T-cell (primary cell): ENCODE data around the gene ARL6IP5. TPM values are rescaled to one million over a fixed set of nuclear protein-coding genes. Genes with fewer than 3 reads are reported as not detected.

Experiments used
- ATAC-seq, 4 experiments: fragments of 200-7000 bp in 3 of 4; fragments of 150-1000 bp in 1 of 4; cut with Tn5 transposase; replicated peaks in 1 of 4; 1 replicate in 3 of 4; 2 replicates in 1 of 4; pipeline ENCODE4 v1.10.0; 2021; ENCODE audit warnings: moderate library complexity in 3 of 4, mild to moderate bottlenecking in 2 of 4, moderate number of reproducible peaks in 1 of 4
- CTCF ChIA-PET, 2 donors: fragments of 300-600 bp; sonication (Branson Sonifier 250); formaldehyde crosslinking; loops; one replicate each; lab custom pipeline; 2022; ENCODE audit warnings: antibody characterized with exemption in 2 of 2; lab: Charles Lee
- POLR2A ChIA-PET, 2 donors: fragments of 300-600 bp; sonication (Branson Sonifier 250); formaldehyde crosslinking; loops; one replicate each; lab custom pipeline; 2022; ENCODE audit warnings: antibody characterized with exemption in 2 of 2; lab: Charles Lee
- DNase-seq, 35 experiments: peaks; one replicate each; pipeline versions ENCODE4 v3.0.0 to v3.0.0-alpha.2; 2013 to 2023
- H3K27ac ChIP-seq: one replicate; pipeline ENCODE4 v1.5.1; 2013; ENCODE audit warnings: low read length
- H3K27me3 ChIP-seq, 2 experiments: replicated peaks in 1 of 2; 1 replicate in 1 of 2; 2 replicates in 1 of 2; pipeline versions ENCODE4 v1.6.1 to v1.7.0; 2013; ENCODE audit warnings: low read length in 1 of 2, mixed read lengths in 1 of 2; ENCODE audit not compliant: control insufficient read depth in 2 of 2, insufficient read depth in 2 of 2; ENCODE audit errors: extremely low read depth in 1 of 2
- H3K36me3 ChIP-seq, 2 donors: 1 replicate in 1 of 2; 2 replicates in 1 of 2; pipeline versions ENCODE4 v1.6.1 to v1.7.0; 2013; ENCODE audit warnings: low read length in 1 of 2; ENCODE audit not compliant: control insufficient read depth in 2 of 2, insufficient read depth in 1 of 2; ENCODE audit errors: extremely low read depth in 1 of 2
- H3K4me1 ChIP-seq, 2 experiments: 1 replicate in 1 of 2; 2 replicates in 1 of 2; pipeline versions ENCODE4 v1.6.1 to v1.7.0; 2013; ENCODE audit warnings: low read length in 2 of 2, mixed read lengths in 1 of 2; ENCODE audit not compliant: insufficient read depth in 2 of 2, control insufficient read depth in 1 of 2; ENCODE audit errors: extremely low read depth in 1 of 2
- H3K4me3 ChIP-seq, 2 donors: 1 replicate in 1 of 2; 2 replicates in 1 of 2; pipeline versions ENCODE4 v1.5.1 to v1.7.0; 2013; ENCODE audit warnings: mild to moderate bottlenecking in 2 of 2, low read length in 1 of 2, moderate library complexity in 1 of 2; ENCODE audit not compliant: control insufficient read depth in 1 of 2; ENCODE audit errors: extremely low read depth in 1 of 2
- H3K9me3 ChIP-seq: 2 replicates; pipeline ENCODE4 v1.7.0; 2013
- H3K27ac Mint-ChIP-seq, 2 donors: one replicate each; pipeline ENCODE4 v1.8.0; 2020 to 2021; ENCODE audit warnings: mild to moderate bottlenecking in 2 of 2, mixed read lengths in 2 of 2
- H3K27me3 Mint-ChIP-seq, 2 donors: one replicate each; pipeline ENCODE4 v1.8.0; 2021 to 2022; ENCODE audit warnings: mixed read lengths in 2 of 2
- H3K36me3 Mint-ChIP-seq: one replicate; pipeline ENCODE4 v1.8.0; 2021; ENCODE audit warnings: mixed read lengths
- H3K4me1 Mint-ChIP-seq, 3 donors: one replicate each; pipeline ENCODE4 v1.8.0; 2020 to 2022; ENCODE audit warnings: mixed read lengths in 3 of 3, mild to moderate bottlenecking in 1 of 3
- H3K4me3 Mint-ChIP-seq, 3 donors: one replicate each; pipeline ENCODE4 v1.8.0; 2020 to 2022; ENCODE audit warnings: mild to moderate bottlenecking in 3 of 3, mixed read lengths in 3 of 3, moderate library complexity in 3 of 3
- H3K9me3 Mint-ChIP-seq, 3 donors: one replicate each; pipeline ENCODE4 v1.8.0; 2020 to 2022; ENCODE audit warnings: mixed read lengths in 3 of 3
- WGBS: methylation state at CpG from one replicate; pipeline ENCODE4 v1.1.5; 2013; ENCODE audit warnings: missing lambda C conversion rate; ENCODE audit not compliant: insufficient coverage; 5-methylcytosine and 5-hydroxymethylcytosine counted together
- total RNA-seq, 35 experiments: library from RNA in 6 of 35; stranded (reverse) in 6 of 35; fragments of 120-200 nt in 1 of 35; gene quantifications; one replicate each; pipeline versions ENCODE4 v1.2.1 to v1.2.4 and lab custom pipeline; 2013 to 2026

Gene ARL6IP5, protein sequence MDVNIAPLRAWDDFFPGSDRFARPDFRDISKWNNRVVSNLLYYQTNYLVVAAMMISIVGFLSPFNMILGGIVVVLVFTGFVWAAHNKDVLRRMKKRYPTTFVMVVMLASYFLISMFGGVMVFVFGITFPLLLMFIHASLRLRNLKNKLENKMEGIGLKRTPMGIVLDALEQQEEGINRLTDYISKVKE
- total RNA-seq (100 to 1,000 TPM; 106 to 135 (median 127) TPM), total RNA-seq (lab: John Stamatoyannopoulos, UW) (70.0 to 262 (median 130) reads per million in 29 experiments)
- total RNA-seq (2013): 207 TPM

DNA sequence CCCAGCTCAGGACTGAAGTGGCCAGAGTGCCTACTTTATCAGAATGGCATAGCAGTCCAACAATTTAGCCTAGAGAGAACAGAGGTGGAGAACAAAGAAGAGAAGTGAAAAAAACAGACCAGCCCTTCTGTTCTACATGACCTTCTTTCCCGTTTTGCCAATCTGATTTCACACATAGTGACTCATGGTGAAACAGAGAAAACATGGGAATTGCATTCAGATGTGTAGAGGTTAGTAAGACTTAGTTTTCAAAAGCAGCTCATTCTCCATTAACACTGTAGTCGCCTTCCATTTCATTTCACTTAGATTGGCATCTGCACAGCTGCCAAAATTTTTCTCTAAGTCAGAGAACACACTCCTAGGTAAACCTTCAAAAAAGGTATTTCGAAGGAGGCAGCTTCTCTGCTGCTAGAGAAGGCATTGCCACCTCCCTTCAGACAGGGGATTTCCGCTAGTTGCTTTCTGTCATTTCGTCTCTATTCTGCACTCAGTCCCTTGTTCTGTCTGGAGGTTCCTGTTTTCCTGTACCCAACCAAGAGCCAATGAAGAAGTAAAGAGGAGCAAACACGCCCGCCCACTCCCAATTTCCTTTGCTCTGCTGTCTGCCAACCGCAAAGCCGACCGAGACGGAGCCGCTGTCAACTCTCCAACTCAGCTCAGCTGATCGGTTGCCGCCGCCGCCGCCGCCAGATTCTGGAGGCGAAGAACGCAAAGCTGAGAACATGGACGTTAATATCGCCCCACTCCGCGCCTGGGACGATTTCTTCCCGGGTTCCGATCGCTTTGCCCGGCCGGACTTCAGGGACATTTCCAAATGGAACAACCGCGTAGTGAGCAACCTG, at the start of gene ARL6IP5:
TSS of gene ARL6IP5 (plus strand) at position 612 of the 842 bp plus-strand sequence. CDS start at position 723, 111 bp downstream.
- Histone ChIP-seq H3K36me3 (no peaks in the 10 kb centered on the region), H3K27me3 (no peaks in the 10 kb centered on the region), H3K9me3 (no peaks in the 10 kb centered on the region), H3K4me1 (peaks cover 56 to 67% of the 10 kb centered on the region in 2 experiments), H3K4me3 (peak within 1 kb of the TSS; percentile 85 to 100), H3K27ac (peak within 1 kb of the TSS; percentile 90)
- Mint-ChIP-seq H3K9me3 (no peaks in the 10 kb centered on the region), H3K4me3 (peak within 1 kb of the TSS; percentile 87 to 95 (median 90)), H3K36me3 (peaks cover 6% of the 10 kb centered on the region), H3K4me1 (peaks cover 69 to 77% (median 73%) of the 10 kb centered on the region in 3 donors), H3K27ac (peak within 1 kb of the TSS; percentile 98 to 99), H3K27me3 (no peaks in the 10 kb centered on the region)
- WGBS: 0% methylated on average over 22 of the region's 32 CpGs
- ATAC-seq: peak; percentile 73 to 80 (median 75)
- POLR2A ChIA-PET: interaction anchor here (0.5 to 2.1 kb wide), 3 partner anchors 16 to 69 kb away, joined by 5 to 11 read pairs (median 9); partner anchors contain the start of gene TMF1 (in 1 of the 2)
- CTCF ChIA-PET: interaction anchor here (0.6 to 1.3 kb wide), 7 partner anchors 7 to 32 kb away, joined by 3 to 5 read pairs (median 4); partner anchors contain the start of gene TMF1 (in 1 of the 2)
- DNase-seq: peak; percentile 73 to 95 (median 90)

DNA sequence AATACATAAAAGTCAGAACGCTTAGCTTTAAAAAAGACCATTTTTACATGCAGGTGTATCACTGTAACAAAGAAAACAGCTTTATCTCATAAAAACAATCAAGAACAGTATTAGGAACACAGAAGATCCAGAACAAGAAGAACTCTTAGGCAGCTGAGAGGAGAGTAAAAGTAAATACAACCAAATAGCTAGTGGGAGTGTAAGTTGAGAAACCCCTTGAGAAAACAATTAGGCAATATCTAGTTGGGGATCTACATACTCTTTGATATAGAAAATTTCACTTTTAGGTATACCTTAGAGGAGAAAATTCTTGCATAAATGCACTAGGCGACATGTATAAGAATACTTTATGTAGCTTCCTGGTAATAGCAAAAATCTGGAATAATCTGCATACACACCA, 40.1 kb upstream of the ARL6IP5 start:
- Histone ChIP-seq H3K36me3 (peaks cover 0 to 55% of the 10 kb centered on the region in 2 donors), H3K27me3 (no peaks in the 10 kb centered on the region), H3K9me3 (no peaks in the 10 kb centered on the region), H3K27ac (no peak overlapping the region), H3K4me3 (no peak overlapping the region), H3K4me1 (peaks cover 4 to 8% of the 10 kb centered on the region in 2 experiments)
- no peaks in the 10 kb centered on the region for H3K27me3 Mint-ChIP-seq
- ATAC-seq: no peak
- WGBS: no CpG with 5 or more reads among the region's 2 CpGs
- ChIA-PET CTCF (interaction anchor here in 1 of 2 donors (0.7 kb wide), 1 partner anchor 139 kb away, joined by 3 read pairs; no protein-coding TSS in a partner anchor), POLR2A (interaction anchor here (0.5 to 1.7 kb wide), 7 partner anchors 8 to 55 kb away, joined by 3 to 7 read pairs (median 4); partner anchors contain the start of gene TMF1 (in 1 of the 2))
- H3K4me1 Mint-ChIP-seq: peaks cover 32 to 41% (median 34%) of the 10 kb centered on the region in 3 donors
- no peaks in the 10 kb centered on the region for H3K9me3 Mint-ChIP-seq
- H3K27ac Mint-ChIP-seq: no peak overlapping the region
- peaks cover 46% of the 10 kb centered on the region for H3K36me3 Mint-ChIP-seq
- DNase-seq: no peak
- no peak overlapping the region for H3K4me3 Mint-ChIP-seq

DNA sequence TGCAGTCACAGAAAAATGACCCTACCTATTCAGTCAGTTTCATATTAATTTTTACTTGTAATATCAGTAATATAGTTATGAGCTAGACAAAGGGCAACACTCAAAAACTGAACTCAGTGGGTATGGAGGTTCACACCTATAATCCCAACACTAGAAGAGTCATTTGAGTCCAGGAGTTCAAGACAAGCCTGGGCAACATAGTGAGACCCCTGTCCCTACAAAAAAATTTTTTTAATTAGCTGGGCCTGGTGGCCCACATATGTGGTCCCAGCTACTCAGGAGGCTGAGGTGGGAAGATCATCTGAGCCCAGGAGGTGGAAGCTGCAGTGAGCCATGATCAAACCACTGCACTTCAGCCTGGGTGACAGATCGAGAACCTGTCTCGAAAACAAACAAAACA, 35.7 kb upstream of the ARL6IP5 start:
- Histone ChIP-seq H3K27ac (no peak overlapping the region), H3K36me3 (peaks cover 0 to 30% of the 10 kb centered on the region in 2 donors), H3K4me1 (peaks cover 20 to 22% of the 10 kb centered on the region in 2 experiments), H3K27me3 (no peaks in the 10 kb centered on the region), H3K9me3 (no peaks in the 10 kb centered on the region), H3K4me3 (no peak overlapping the region)
- Mint-ChIP-seq H3K27me3 (no peaks in the 10 kb centered on the region), H3K36me3 (peaks cover 28% of the 10 kb centered on the region), H3K27ac (no peak overlapping the region), H3K4me1 (peaks cover 56 to 64% (median 57%) of the 10 kb centered on the region in 3 donors), H3K9me3 (no peaks in the 10 kb centered on the region), H3K4me3 (peak overlapping the region; percentile 37 to 99 (median 39))
- ChIA-PET CTCF (interaction anchor here (0.6 to 1.0 kb wide), 2 partner anchors 9 to 34 kb away, joined by 3 to 6 read pairs; no protein-coding TSS in a partner anchor), POLR2A (interaction anchor here (0.6 kb wide), 2 partner anchors 17 to 30 kb away, joined by 3 read pairs; no protein-coding TSS in a partner anchor)
- ATAC-seq: no peak
- no peak for DNase-seq
- WGBS: no CpG with 5 or more reads among the region's 2 CpGs

DNA sequence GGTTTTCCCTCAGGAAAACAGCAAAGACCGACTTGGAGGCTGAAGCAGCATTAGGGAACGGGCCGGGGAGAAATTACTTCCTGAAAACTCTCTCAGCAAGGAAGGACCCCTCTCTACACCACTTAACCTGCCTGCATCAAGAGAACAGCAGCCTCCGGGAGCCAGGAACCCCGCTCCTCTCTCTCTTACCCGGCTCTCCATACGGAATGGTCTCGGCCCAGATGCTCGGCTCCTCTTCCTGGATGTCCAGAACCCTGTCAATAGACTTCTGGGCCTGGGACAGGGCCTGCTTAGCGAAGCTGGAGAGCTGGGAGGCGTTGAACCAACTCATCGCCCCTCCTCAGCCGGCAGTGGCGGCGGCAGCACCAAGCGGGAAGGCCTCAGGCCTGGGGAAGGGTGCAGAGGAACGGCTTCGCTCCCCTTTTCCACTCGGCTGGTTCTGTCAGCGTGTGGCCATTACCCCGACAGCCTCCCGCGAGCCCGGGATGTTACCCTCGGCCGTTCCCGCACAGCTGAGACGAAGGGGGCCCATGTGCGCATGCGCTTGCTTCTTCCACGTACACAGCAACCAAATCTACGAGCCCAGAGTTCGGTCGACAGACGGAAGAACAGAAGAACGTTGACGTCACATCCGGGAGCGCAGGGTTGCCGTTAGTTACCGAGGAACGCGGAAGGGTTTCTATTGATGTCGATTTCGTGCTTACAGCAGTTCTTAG, 32.8 kb upstream of the ARL6IP5 start, which contains the start of gene TMF1:
TSS of gene TMF1 (minus strand) at position 578 of the 716 bp plus-strand sequence. CDS start at position 331, 247 bp downstream.
- ATAC-seq (peak; percentile 91 to 93 (median 92)), DNase-seq (peak; percentile 92 to 100 (median 97))
- POLR2A ChIA-PET: interaction anchor here (0.6 to 1.9 kb wide), 13 partner anchors 8 to 1390 kb away, joined by 3 to 11 read pairs (median 4); partner anchors contain the start of gene ARL6IP5 (in 1 of the 2)
- peaks cover 23% of the 10 kb centered on the region for H3K36me3 Mint-ChIP-seq
- peaks cover 47 to 53% (median 50%) of the 10 kb centered on the region in 3 donors for H3K4me1 Mint-ChIP-seq
- H3K27me3 Mint-ChIP-seq: no peaks in the 10 kb centered on the region
- H3K9me3 Mint-ChIP-seq: no peaks in the 10 kb centered on the region
- peak within 1 kb of the TSS; percentile 87 for H3K27ac ChIP-seq
- H3K36me3 ChIP-seq: peaks cover 2 to 34% of the 10 kb centered on the region in 2 donors
- no peaks in the 10 kb centered on the region for H3K27me3 ChIP-seq
- H3K4me1 ChIP-seq: peaks cover 20 to 22% of the 10 kb centered on the region in 2 experiments
- H3K9me3 ChIP-seq: no peaks in the 10 kb centered on the region
- H3K4me3 Mint-ChIP-seq: peak within 1 kb of the TSS; percentile 98 to 99 (median 99)
- H3K27ac Mint-ChIP-seq: peak within 1 kb of the TSS; percentile 97
- under 1% methylated on average over 42 of the region's 45 CpGs for WGBS
- H3K4me3 ChIP-seq: peak within 1 kb of the TSS; percentile 73 to 91
- CTCF ChIA-PET: interaction anchor here (0.6 to 1.5 kb wide), 8 partner anchors 13 to 69 kb away, joined by 3 to 5 read pairs (median 4); partner anchors contain the start of gene ARL6IP5 (in 1 of the 2)

DNA sequence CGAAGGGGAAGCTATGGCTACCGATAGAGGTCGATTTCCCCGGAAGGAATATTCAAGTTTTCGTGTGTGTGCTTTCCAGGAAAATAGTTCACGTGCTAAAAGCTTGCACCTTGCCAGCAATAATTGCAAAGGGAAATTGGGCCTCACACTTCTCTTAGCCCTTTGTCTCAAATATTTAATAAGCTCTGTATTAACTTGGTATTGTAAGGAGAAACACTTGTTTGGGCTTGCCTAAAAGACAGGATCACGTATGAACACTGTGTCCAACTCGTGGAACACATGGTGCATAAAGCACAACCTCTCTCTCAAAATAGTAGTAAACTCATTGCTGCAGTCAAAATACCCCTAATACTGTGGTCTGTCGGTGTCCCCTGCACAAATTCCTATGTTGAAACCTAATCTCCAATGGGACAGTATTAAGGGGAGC, 32.3 kb upstream of the ARL6IP5 start:
- peaks cover 2 to 32% of the 10 kb centered on the region in 2 donors for H3K36me3 ChIP-seq
- Mint-ChIP-seq H3K36me3 (peaks cover 20% of the 10 kb centered on the region), H3K9me3 (no peaks in the 10 kb centered on the region), H3K27me3 (no peaks in the 10 kb centered on the region), H3K27ac (peak overlapping the region; percentile 97), H3K4me3 (peak overlapping the region; percentile 98 to 99 (median 99)), H3K4me1 (peaks cover 44 to 53% (median 49%) of the 10 kb centered on the region in 3 donors)
- peaks cover 20 to 22% of the 10 kb centered on the region in 2 experiments for H3K4me1 ChIP-seq
- H3K27me3 ChIP-seq: no peaks in the 10 kb centered on the region
- CTCF ChIA-PET: interaction anchor here (0.8 to 1.5 kb wide), 8 partner anchors 12 to 69 kb away, joined by 3 to 5 read pairs (median 4); partner anchors contain the start of gene ARL6IP5 (in 1 of the 2)
- H3K9me3 ChIP-seq: no peaks in the 10 kb centered on the region
- ATAC-seq: peak in 3 of 4 experiments; percentile 1 to 9 (median 1)
- no peak for DNase-seq
- POLR2A ChIA-PET: interaction anchor here (0.6 to 1.9 kb wide), 11 partner anchors 8 to 48 kb away, joined by 3 to 11 read pairs (median 4); partner anchors contain the start of gene ARL6IP5 (in 1 of the 2)
- peak overlapping the region; percentile 73 to 91 for H3K4me3 ChIP-seq
- peak overlapping the region; percentile 87 for H3K27ac ChIP-seq
- WGBS: 0% methylated on average over 4 of the region's 9 CpGs
